Keratinocyte (primary cell): ENCODE measurements around the gene ZNF282. TPM values are rescaled to one million over a fixed set of nuclear protein-coding genes. Genes with fewer than 3 reads are reported as not detected.

Experiments used
- polyA plus RNA-seq, 5 experiments: library from polyadenylated mRNA; depleted of rRNA in 3 of 5; stranded (reverse) in 3 of 5; stranded (forward) in 1 of 5; unstranded in 1 of 5; fragments of >200 nt; gene quantifications; 1 replicate in 1 of 5; 2 replicates in 3 of 5; 3 replicates in 1 of 5; pipeline versions ENCODE4 v1.2.1 to v1.2.3, GENCODE V29; 2011 to 2012; ENCODE audit warnings: missing spikeins in 2 of 5, low read depth in 1 of 5, low replicate concordance in 1 of 5
- small RNA-seq, 3 experiments: library from RNA; depleted of rRNA; stranded (forward); fragments of <200 nt; gene quantifications; one replicate each; pipeline ENCODE3, GENCODE V24; 2012; ENCODE audit warnings: low read depth in 3 of 3, low replicate concordance in 1 of 3; ENCODE audit not compliant: insufficient read length in 3 of 3

The ZNF282 gene
- polyA plus RNA-seq, 1 donor (not counting 4 experiments of a cell fraction or from before 2014, with no cell fraction given): 13.1 TPM

Small RNAs within 50 kb of the gene (small RNA-seq; reads per million reads assigned to genes)
- 0 reads per million in 3 experiments for gene AC004890.1

Other genes with a start within 250 kb of the ZNF282 start
- gene PDIA4, start 167.0 kb upstream of the ZNF282 start, polyA plus RNA-seq: 97.1 to 270 TPM (median 145 TPM) in 3 replicates
- gene ZNF786, start 104.8 kb upstream of the ZNF282 start, polyA plus RNA-seq: 2.8 to 4.0 TPM (median 3.3 TPM) in 3 replicates
- 1.5 to 2.3 TPM (median 1.8 TPM) in 3 replicates for gene ZNF425, start 69.2 kb upstream of the ZNF282 start, polyA plus RNA-seq
- 7.4 to 8.6 TPM (median 7.5 TPM) in 3 replicates for gene ZNF398, start 48.1 kb upstream of the ZNF282 start, polyA plus RNA-seq
- gene ZNF212, start 44.1 kb downstream of the ZNF282 start, polyA plus RNA-seq: 2.9 to 6.8 TPM (median 3.8 TPM) in 3 replicates
- gene ZNF783, start 66.7 kb downstream of the ZNF282 start, polyA plus RNA-seq: 4.2 to 6.0 TPM (median 5.0 TPM) in 3 replicates